Ishikawa (cell line): Measurements from ENCODE around the gene TBCA.

Source experiments
- REST ChIP-seq: IDR thresholded peaks from 2 replicates; pipeline ENCODE4 v1.6.1; 2012; ENCODE audit warnings: low read depth, mild to moderate bottlenecking
- TEAD4 ChIP-seq: IDR thresholded peaks from 2 replicates; pipeline ENCODE4 v1.6.1; 2012
- USF1 ChIP-seq: IDR thresholded peaks from 2 replicates; pipeline ENCODE4 v1.6.1; 2012
- YY1 ChIP-seq: IDR thresholded peaks from 2 replicates; pipeline ENCODE4 v1.6.1; 2012; ENCODE audit warnings: low read depth
- ZBTB7A ChIP-seq: IDR thresholded peaks from 2 replicates; pipeline ENCODE4 v1.6.1; 2012; ENCODE audit warnings: low read depth

- no peak for TF ChIP-seq ZBTB7A
- TF ChIP-seq YY1, result no peak
- no peak for TF ChIP-seq USF1
- no peak for TF ChIP-seq TEAD4
- TF ChIP-seq REST, result no peak
Measured at GRCh38 chr5:77774981-77775789, 954 bp downstream of the TBCA start.
